ENCODE results near the gene MRI1. TPM values are rescaled to one million over a fixed set of nuclear protein-coding genes. Genes with fewer than 3 reads are reported as not detected.
A peak's percentile ranks its signal among the peaks of the same experiment; 100 is the strongest.

The MRI1 gene
- total and polyA plus RNA-seq, 8 donors = 14.4 to 35.1 (median 17.4) TPM

DNA sequence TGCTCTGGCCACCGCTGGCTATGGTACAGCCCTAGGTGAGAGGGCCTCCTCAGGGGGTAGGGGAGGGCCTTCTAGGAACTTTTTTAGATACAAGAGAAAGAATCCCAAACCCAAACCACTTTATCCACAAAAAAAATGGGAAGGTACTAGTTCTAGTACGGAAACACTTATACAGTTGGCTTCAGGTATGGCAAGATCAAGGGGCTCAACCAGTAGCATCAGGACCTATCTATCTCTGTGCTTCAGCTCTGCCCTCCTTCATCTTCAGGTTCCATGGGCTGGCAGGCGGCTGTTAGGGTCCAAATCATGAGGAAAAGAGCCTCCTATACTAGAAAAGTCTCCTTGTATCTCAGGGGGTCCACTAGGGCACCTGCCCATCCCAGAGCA, 1.8 kb downstream of the MRI1 start:
- 95 to 97% methylated on average over 3 of the region's 3 CpGs for WGBS, 2 donors
- Histone ChIP-seq H3K36me3 (peaks cover 0 to 32% (median 0%) of the 10 kb centered on the region in 3 donors), H3K4me3 (no peak overlapping the region), H3K27ac (no peak overlapping the region), H3K4me1 (peaks cover 0 to 5% (median 0%) of the 10 kb centered on the region in 3 donors), H3K27me3 (no peaks in the 10 kb centered on the region), H3K9me3 (no peaks in the 10 kb centered on the region)
- intact Hi-C loops (cut with DNase I) = no loop called here
- ATAC-seq (no peak), DNase-seq (no peak), FAIRE-seq (no peak)
- TF ChIP-seq, protein P1, sequence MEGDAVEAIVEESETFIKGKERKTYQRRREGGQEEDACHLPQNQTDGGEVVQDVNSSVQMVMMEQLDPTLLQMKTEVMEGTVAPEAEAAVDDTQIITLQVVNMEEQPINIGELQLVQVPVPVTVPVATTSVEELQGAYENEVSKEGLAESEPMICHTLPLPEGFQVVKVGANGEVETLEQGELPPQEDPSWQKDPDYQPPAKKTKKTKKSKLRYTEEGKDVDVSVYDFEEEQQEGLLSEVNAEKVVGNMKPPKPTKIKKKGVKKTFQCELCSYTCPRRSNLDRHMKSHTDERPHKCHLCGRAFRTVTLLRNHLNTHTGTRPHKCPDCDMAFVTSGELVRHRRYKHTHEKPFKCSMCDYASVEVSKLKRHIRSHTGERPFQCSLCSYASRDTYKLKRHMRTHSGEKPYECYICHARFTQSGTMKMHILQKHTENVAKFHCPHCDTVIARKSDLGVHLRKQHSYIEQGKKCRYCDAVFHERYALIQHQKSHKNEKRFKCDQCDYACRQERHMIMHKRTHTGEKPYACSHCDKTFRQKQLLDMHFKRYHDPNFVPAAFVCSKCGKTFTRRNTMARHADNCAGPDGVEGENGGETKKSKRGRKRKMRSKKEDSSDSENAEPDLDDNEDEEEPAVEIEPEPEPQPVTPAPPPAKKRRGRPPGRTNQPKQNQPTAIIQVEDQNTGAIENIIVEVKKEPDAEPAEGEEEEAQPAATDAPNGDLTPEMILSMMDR (IDR thresholded peaks at IDR 0.05) = no peak

DNA sequence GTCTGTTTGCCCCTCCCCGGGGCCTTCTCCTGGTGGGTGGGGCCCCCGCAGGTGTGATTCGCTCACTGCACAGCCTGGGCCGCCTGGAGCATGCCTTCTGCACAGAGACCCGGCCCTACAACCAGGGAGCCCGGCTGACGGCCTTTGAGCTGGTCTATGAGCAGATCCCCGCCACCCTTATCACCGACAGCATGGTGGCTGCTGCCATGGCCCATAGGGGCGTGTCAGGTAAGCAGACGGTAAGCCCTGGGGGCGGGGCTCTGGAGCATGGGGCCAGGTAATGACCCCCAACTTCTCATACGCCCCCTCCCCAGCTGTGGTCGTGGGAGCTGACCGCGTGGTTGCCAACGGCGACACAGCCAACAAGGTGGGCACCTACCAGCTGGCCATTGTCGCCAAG, 4.2 kb downstream of the MRI1 start:
- no peak overlapping the region for H3K27ac ChIP-seq
- no peaks in the 10 kb centered on the region for H3K9me3 ChIP-seq
- no peaks in the 10 kb centered on the region for H3K27me3 ChIP-seq
- peaks cover 0 to 29% (median 0%) of the 10 kb centered on the region in 3 donors for H3K36me3 ChIP-seq
- 94 to 95% methylated on average over 19 of the region's 19 CpGs for WGBS, 2 donors
- DNase-seq = peak in 2 of 6 donors; percentile 51 to 81
- no peak overlapping the region for H3K4me3 ChIP-seq
- no peak for ATAC-seq
- intact Hi-C loops (cut with DNase I) = no loop called here
- H3K4me1 ChIP-seq = peaks cover 0 to 5% (median 0%) of the 10 kb centered on the region in 3 donors
- TF ChIP-seq, protein P1 (IDR thresholded peaks at IDR 0.05) = no peak
- no peak for FAIRE-seq

DNA sequence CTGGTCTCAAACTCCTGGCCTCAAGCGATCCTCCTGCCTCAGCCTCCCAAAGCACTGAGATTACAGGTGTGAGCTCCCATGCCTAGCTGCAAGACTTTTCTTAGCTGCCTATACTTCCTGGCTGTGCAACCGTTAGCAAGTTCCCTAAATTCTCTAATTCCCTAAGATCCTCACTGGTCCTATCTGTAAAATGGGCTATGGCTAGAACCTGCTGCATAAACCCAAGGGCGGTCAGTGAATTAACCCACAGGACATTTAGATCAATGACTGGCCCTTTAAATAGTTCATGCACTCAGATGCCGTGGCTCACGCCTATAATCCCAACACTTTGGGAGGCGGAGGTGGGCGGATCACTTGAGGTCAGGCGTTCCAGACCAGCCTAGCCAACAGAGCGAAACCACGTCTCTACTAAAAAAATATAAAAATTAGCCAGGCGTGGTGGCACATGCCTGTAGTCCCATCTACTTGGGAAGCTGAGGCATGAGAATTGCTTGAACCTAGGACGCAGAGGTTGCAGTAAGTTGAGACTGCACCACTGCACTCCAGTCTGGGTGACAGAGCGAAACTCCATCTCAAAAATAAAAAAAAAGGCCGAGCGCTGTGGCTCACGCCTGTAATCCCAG, 5.8 kb downstream of the MRI1 start:
- no peak overlapping the region for H3K27ac ChIP-seq
- intact Hi-C loops (cut with DNase I) = no loop called here
- ATAC-seq = no peak

DNA sequence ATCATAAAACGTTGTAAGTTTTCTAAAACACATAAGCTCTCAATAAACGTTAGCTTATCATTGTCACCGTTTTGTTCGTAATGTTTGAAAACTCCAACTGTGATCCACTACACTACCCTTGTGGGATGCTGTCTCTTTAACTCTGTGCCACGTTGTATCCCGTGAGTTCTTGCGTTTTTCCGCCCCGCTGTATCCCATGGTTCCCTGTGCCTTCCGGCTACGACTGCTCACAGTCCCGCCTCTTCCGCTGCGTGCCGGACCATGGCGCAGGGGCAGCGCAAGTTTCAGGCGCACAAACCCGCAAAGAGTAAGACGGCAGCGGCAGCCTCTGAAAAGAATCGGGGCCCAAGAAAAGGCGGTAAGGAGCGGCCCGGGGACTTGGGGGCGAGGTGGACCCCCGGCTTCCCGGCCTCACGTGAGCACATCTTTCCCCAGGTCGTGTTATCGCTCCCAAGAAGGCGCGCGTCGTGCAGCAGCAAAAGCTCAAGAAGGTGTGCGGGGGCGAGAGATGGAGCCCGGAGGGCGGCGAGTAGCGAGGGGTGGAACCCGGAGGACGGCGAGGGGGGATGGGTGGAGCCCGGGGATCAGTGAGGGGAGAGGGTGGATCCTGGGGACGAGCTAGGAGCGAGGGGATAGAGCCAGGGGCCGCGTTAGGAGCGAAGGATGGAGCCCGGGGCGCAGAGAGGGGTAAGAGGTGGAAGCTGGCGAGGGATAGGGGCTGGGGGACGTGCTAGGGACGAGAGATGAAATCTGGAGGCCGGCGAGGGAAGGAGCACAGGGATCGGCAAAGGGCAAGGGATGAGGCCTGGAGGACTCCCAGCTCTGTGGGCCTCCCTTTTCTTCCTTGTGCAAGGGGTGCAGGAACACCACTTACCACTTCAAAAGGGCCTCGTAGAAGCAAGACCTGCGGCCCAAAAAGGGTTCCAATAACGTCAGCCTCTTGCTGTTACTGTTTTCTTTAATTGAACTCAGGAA, 10.2 kb downstream of the MRI1 start, which contains the start of gene C19orf53:
Gene C19orf53, plus strand, starts transcription at position 240 of the 975 bp plus-strand sequence. Its CDS starts 22 bp downstream, at position 262.
- Histone ChIP-seq H3K9me3 (no peaks in the 10 kb centered on the region), H3K4me3 (peak within 1 kb of the TSS; percentile 68 to 88 (median 78)), H3K4me1 (peaks cover 0 to 12% (median 4%) of the 10 kb centered on the region in 3 donors), H3K27ac (peak within 1 kb of the TSS; percentile 48 to 67 (median 61)), H3K27me3 (no peaks in the 10 kb centered on the region), H3K36me3 (peaks cover 0 to 24% (median 0%) of the 10 kb centered on the region in 3 donors)
- intact Hi-C loops (cut with DNase I) = no loop called here
- TF ChIP-seq, protein P1 (IDR thresholded peaks at IDR 0.05) = no peak
- WGBS, 2 donors = 0% methylated on average over 61 of the region's 61 CpGs
- FAIRE-seq = peak; percentile 80
- peak; percentile 80 to 92 (median 87) for DNase-seq
- ATAC-seq = peak; percentile 96 to 99 (median 99)

More for the DNA sequence above, 5.8 kb downstream of the MRI1 start:
- H3K4me3 ChIP-seq = no peak overlapping the region
- TF ChIP-seq, protein P1 (IDR thresholded peaks at IDR 0.05) = no peak
- 91 to 92% methylated on average over 16 of the region's 16 CpGs for WGBS, 2 donors
- peaks cover 0 to 29% (median 0%) of the 10 kb centered on the region in 3 donors for H3K36me3 ChIP-seq
- H3K27me3 ChIP-seq = no peaks in the 10 kb centered on the region
- FAIRE-seq = no peak
- H3K9me3 ChIP-seq = no peaks in the 10 kb centered on the region
- peaks cover 0 to 10% (median 4%) of the 10 kb centered on the region in 3 donors for H3K4me1 ChIP-seq
- DNase-seq = no peak

Data from pancreas (tissue), 10 donors.